ENCODE measurements around the gene BAHCC1. TPM values are rescaled to one million over a fixed set of nuclear protein-coding genes. Genes with fewer than 3 reads are reported as not detected.
A peak's percentile ranks its signal among the peaks of the same experiment; 100 is the strongest.

The BAHCC1 gene
- total and polyA plus RNA-seq, 2 donors (not counting 3 experiments of a cell fraction or from before 2014, with no cell fraction given): 4.7 to 11.6 TPM

GRCh38 chr17:81511554-81511803 lies 116.2 kb downstream of the BAHCC1 start:
- TF ChIP-seq CTCF (IDR thresholded peaks at IDR 0.05; ENCODE audit: extremely low read depth in 1 of 2, insufficient read depth in 1 of 2, low read depth in 1 of 2, low read length in 2 of 2) (no peak), GATA2 (IDR thresholded peaks at IDR 0.05; ENCODE audit: insufficient read depth, insufficient read length, low read depth, low read length) (no peak), JUN (IDR thresholded peaks at IDR 0.05; ENCODE audit: borderline replicate concordance, insufficient read depth, insufficient read length, low read depth) (no peak), EZH2 (IDR thresholded peaks at IDR 0.05; ENCODE audit: borderline replicate concordance, low read depth, low read length, severe bottlenecking) (no peak), FOS (IDR thresholded peaks at IDR 0.05; ENCODE audit: borderline replicate concordance, insufficient read depth, low read length) (no peak), MAX (IDR thresholded peaks at IDR 0.05; ENCODE audit: insufficient read depth, insufficient read length) (no peak), POLR2A (IDR thresholded peaks at IDR 0.05; ENCODE audit: low read depth, low read length) (no peak), POLR2AphosphoS5 (IDR thresholded peaks at IDR 0.05; ENCODE audit: insufficient read depth, low read depth, low read length) (no peak), MYC (IDR thresholded peaks at IDR 0.05; ENCODE audit: low read depth, low read length) (no peak)
- ChIA-PET CTCF (interaction anchor here (2.4 kb wide), 1 partner anchor 27 kb away, joined by 11 read pairs; no protein-coding TSS in a partner anchor), POLR2A (interaction anchor here (1.1 to 1.9 kb wide), 4 partner anchors 21 to 116 kb away, joined by 3 to 6 read pairs (median 3); partner anchors contain the start of gene BAHCC1)
- Histone ChIP-seq H3K36me3 (ENCODE audit: control insufficient read depth in 2 of 2, extremely low read depth in 1 of 2, insufficient read depth in 2 of 2, low read length in 2 of 2) (peaks cover 15 to 24% of the 10 kb centered on the region in 2 experiments), H3K9ac (replicated peaks; ENCODE audit: extremely low read depth, insufficient read depth, low read length) (peak overlapping the region; percentile 81), H3K79me2 (ENCODE audit: control insufficient read depth, insufficient read depth, low read length) (peaks cover 51% of the 10 kb centered on the region), H3K9me1 (replicated peaks; ENCODE audit: control insufficient read depth, extremely low read depth, insufficient read depth, low read length) (no peaks in the 10 kb centered on the region), H3K9me3 (replicated peaks; ENCODE audit: control insufficient read depth, insufficient read depth, low read length) (no peaks in the 10 kb centered on the region), H3K4me1 (ENCODE audit: control insufficient read depth, extremely low read depth, insufficient read depth, low read length) (peaks cover 31% of the 10 kb centered on the region), H3K4me2 (ENCODE audit: insufficient read depth, low read length) (peak overlapping the region; percentile 6), H4K20me1 (replicated peaks; ENCODE audit: control insufficient read depth, extremely low read depth, insufficient read depth, low read length) (peaks cover 2% of the 10 kb centered on the region), H3K27me3 (ENCODE audit: control insufficient read depth in 2 of 2, insufficient read depth in 2 of 2, low read length in 2 of 2) (no peaks in the 10 kb centered on the region), H3K27ac (ENCODE audit: insufficient read depth, low read depth, low read length) (no peak overlapping the region), H3K4me3 (replicated peaks in 1 of 3; ENCODE audit: insufficient read depth in 1 of 3, low read depth in 1 of 3, low read length in 3 of 3) (peak overlapping the region; percentile 42 to 93 (median 78)), H2AFZ (ENCODE audit: low read depth, low read length) (no peak overlapping the region)
- DNase-seq (ENCODE audit: low read depth, low spot score) (peak; percentile 30), FAIRE-seq (peak; percentile 70)
- dilution Hi-C loops (cut with MboI; ENCODE audit: extremely low pct_ligation_motif_present, low sequenced_read_pairs) (no loop called here), intact Hi-C loops (cut with micrococcal nuclease) (loop anchor here (5.0 kb wide), 1 partner anchor 259 kb away; no protein-coding TSS in a partner anchor)
- BruUV-seq (replicated peaks): no TSS peak

Data from endothelial cell of umbilical vein (primary cell).